K562 treated with DMSO at 1 percent for 12 hours (cell line): ENCODE data around the gene BCL11B. TPM values are rescaled to one million over a fixed set of nuclear protein-coding genes. Genes with fewer than 3 reads are reported as not detected.

ENCODE experiments used
- total RNA-seq: library from RNA; unstranded; fragments of 300-600 nt; gene quantifications from 2 replicates; pipeline ENCODE4 v1.2.3, GENCODE V29; 2022; ENCODE audit not compliant: insufficient read depth

BCL11B gene
- not detected in 2 replicates for total RNA-seq

GRCh38 chr14:99271951-99272631 is at the start of gene BCL11B:
BCL11B (minus strand) TSS chr14:99272197; CDS start chr14:99271218, 979 bp downstream.

Other genes with a start within 250 kb of the BCL11B start
- gene SETD3, start 208.7 kb upstream of the BCL11B start, total RNA-seq = 15.0 and 27.6 TPM in 2 replicates
- 11.2 and 31.5 TPM in 2 replicates for gene CCNK, start 209.2 kb upstream of the BCL11B start, total RNA-seq